H1 (cell line): ENCODE measurements around the gene AMPD1.

Source experiments
- CTCF ChIP-seq, 3 experiments: IDR thresholded peaks; 1 replicate in 2 of 3; 2 replicates in 1 of 3; pipeline versions ENCODE4 v1.5.1 to v1.6.1; 2011; ENCODE audit warnings: low read length in 3 of 3, mild to moderate bottlenecking in 3 of 3, inconsistent platforms in 2 of 3, low read depth in 1 of 3, moderate library complexity in 1 of 3; ENCODE audit not compliant: insufficient read depth in 1 of 3; ENCODE audit errors: control extremely low read depth in 1 of 3
- EZH2 ChIP-seq: fragments of 200-600 bp; sonication (generic); IDR thresholded peaks from 2 replicates; pipeline ENCODE4 v1.7.1; 2012; ENCODE audit warnings: low read depth, mild to moderate bottlenecking, moderate library complexity, low read length, inconsistent platforms; ENCODE audit not compliant: severe bottlenecking
- FOSL1 ChIP-seq: IDR thresholded peaks from 2 replicates; pipeline ENCODE4 v1.6.1; 2011; ENCODE audit warnings: mild to moderate bottlenecking, low read depth, low read length, moderate library complexity; ENCODE audit not compliant: insufficient read depth
- JUN ChIP-seq: IDR thresholded peaks from 2 replicates; pipeline ENCODE4 v1.6.1; 2011; ENCODE audit warnings: low read depth, mild to moderate bottlenecking, improper control_type of control experiment, low read length
- POLR2A ChIP-seq, 2 experiments: IDR thresholded peaks; 1 replicate in 1 of 2; 2 replicates in 1 of 2; pipeline ENCODE4 v1.6.1; 2011; ENCODE audit warnings: low read depth in 2 of 2, low read length in 2 of 2, mild to moderate bottlenecking in 2 of 2; ENCODE audit errors: control extremely low read depth in 1 of 2
- POLR2AphosphoS5 ChIP-seq: IDR thresholded peaks from 2 replicates; pipeline ENCODE4 v1.6.1; 2011; ENCODE audit warnings: low read depth, low read length
- RXRA ChIP-seq: IDR thresholded peaks from 2 replicates; pipeline ENCODE4 v1.6.1; 2011; ENCODE audit warnings: low read depth, mild to moderate bottlenecking, low read length, moderate library complexity; ENCODE audit not compliant: insufficient read depth
- SP2 ChIP-seq: IDR thresholded peaks from 2 replicates; pipeline ENCODE4 v1.6.1; 2012; ENCODE audit warnings: mild to moderate bottlenecking, low read length, inconsistent platforms
- TAF1 ChIP-seq: IDR thresholded peaks from 2 replicates; pipeline ENCODE4 v1.6.1; 2011; ENCODE audit warnings: mild to moderate bottlenecking, low read depth, low read length
- TBP ChIP-seq: IDR thresholded peaks from 2 replicates; pipeline ENCODE4 v1.6.1; 2011; ENCODE audit warnings: low read depth, low read length, improper control_type of control experiment

- TF ChIP-seq CTCF (IDR thresholded peaks at IDR 0.05; ENCODE audit: control extremely low read depth in 1 of 3, insufficient read depth in 1 of 3, low read depth in 1 of 3, low read length in 3 of 3) (no peak), JUN (no peak), POLR2A (IDR thresholded peaks at IDR 0.05; ENCODE audit: control extremely low read depth in 1 of 2, low read depth in 2 of 2, low read length in 2 of 2) (no peak), EZH2 (no peak), POLR2AphosphoS5 (no peak), RXRA (no peak), SP2 (no peak), TAF1 (no peak), TBP (no peak), FOSL1 (no peak)
Observed at GRCh38 chr1:114700036-114700600, 4.8 kb upstream of the AMPD1 start.
